ENCODE measurements around the gene ALDH1L1.
A peak's percentile ranks its signal among the peaks of the same experiment; 100 is the strongest.

ALDH1L1 gene

DNA sequence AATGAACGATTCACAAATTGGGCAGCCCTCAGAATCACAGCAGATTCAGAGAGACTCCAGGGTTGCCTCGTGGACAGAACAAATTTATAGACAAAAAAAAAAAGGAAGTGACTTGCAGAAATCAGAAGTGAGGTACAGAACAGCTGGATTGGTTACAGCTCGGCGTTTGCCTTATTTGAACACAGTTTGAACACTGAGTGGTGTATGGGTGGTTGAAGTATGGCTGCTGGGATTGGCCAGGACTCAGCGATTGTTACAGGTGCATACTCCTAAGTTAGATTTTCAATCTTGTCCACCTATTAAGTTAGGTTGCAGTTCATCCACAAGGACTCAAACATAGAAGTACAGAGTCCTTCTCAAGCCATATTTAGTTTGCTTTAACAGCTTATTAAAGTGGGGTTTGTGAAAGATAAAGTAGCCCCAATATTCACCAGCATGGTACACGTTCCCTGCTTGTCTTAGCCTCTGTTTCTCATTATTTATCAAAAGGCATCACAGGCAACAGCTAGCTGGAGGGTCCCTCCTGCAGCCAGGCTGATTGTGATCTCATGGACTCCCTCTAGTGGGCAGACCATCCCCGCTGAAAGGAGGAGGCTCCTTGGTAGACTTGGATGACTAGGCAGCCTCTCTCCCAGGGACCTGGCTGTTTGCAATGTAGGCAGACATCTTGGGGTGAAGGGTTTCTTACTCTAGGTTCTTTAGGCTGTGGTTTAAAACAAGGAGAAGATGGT, 17.6 kb upstream of the ALDH1L1 start:
- TF ChIP-seq, protein P1, sequence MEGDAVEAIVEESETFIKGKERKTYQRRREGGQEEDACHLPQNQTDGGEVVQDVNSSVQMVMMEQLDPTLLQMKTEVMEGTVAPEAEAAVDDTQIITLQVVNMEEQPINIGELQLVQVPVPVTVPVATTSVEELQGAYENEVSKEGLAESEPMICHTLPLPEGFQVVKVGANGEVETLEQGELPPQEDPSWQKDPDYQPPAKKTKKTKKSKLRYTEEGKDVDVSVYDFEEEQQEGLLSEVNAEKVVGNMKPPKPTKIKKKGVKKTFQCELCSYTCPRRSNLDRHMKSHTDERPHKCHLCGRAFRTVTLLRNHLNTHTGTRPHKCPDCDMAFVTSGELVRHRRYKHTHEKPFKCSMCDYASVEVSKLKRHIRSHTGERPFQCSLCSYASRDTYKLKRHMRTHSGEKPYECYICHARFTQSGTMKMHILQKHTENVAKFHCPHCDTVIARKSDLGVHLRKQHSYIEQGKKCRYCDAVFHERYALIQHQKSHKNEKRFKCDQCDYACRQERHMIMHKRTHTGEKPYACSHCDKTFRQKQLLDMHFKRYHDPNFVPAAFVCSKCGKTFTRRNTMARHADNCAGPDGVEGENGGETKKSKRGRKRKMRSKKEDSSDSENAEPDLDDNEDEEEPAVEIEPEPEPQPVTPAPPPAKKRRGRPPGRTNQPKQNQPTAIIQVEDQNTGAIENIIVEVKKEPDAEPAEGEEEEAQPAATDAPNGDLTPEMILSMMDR (IDR thresholded peaks at IDR 0.05; ENCODE audit: borderline replicate concordance, insufficient read depth, low read depth, low read length): peak; percentile 75
- no peak overlapping the region for H3K4me3 ChIP-seq (ENCODE audit: low read depth, low read length)

DNA sequence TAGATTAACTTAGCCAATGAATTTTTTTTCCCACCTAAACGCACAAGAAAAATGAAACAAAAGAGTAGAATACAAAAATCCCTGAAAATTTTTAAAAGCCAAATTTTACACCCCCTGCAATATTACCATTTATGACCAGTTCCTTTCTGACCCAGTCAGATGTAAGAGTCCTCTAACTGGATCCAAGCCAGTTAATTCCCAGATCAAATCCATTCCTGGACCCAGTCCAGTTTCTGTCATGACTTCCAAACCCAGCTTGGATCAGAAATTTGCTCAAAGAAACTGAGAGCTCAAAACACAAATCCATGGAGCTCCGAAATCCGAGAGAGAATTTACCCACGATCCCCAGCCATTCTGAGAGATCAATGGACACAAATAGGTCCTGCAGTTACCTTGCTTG, 17.0 kb upstream of the ALDH1L1 start:
- H3K4me3 ChIP-seq (ENCODE audit: low read depth, low read length): no peak overlapping the region
- TF ChIP-seq, protein P1 (IDR thresholded peaks at IDR 0.05; ENCODE audit: borderline replicate concordance, insufficient read depth, low read depth, low read length): no peak

DNA sequence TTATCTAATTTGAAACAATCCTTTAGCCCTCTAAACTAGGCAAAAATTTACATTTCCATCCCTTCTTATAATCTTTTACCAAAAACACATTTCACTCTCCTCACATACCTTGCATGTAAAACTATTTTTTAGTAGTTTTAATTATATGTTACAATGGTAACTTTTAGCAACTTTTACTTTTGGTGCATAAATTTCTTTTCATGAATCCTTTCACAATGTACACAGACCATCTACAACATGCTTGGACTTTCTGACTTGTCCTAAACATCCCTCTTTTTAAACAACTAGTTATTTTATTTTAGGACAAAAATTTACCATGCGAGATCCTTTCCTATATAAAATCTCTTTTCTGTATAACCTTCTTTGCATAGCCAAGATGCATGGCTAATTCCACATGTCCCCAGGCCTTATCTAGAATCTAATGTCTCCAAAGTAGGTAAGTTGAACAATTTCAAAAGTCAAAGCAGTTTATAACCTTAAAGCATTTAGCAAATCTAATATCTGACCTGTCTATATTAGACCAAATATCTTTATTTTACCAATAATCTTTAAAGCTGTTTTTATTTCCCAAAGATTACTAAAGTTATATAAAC, 14.4 kb upstream of the ALDH1L1 start:
- H3K4me3 ChIP-seq (ENCODE audit: low read depth, low read length): no peak overlapping the region
- TF ChIP-seq, protein P1 (IDR thresholded peaks at IDR 0.05; ENCODE audit: borderline replicate concordance, insufficient read depth, low read depth, low read length): no peak

DNA sequence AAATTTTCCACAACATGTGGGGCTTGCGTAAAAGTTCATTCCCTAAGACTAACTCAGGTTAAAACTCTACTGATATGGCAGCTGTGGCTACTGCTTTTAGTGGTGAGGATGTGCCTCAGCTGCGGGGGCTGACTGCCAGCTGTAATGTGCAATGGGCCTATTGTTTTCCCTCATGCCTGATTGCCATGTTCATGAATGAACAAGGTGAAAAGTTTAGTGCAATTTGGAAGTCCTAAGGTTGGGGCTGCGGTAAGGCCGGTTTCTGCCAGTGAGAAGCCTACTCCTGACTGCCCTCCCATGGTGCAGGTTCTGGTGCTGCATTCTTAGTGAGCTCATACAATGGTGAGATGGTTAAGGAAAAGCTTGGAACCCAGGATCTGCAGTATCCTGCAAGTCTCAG, 10.9 kb upstream of the ALDH1L1 start:
- TF ChIP-seq, protein P1 (IDR thresholded peaks at IDR 0.05; ENCODE audit: borderline replicate concordance, insufficient read depth, low read depth, low read length): no peak
- no peak overlapping the region for H3K4me3 ChIP-seq (ENCODE audit: low read depth, low read length)

- no peak overlapping the region for H3K4me3 ChIP-seq (ENCODE audit: low read depth, low read length)
- TF ChIP-seq, protein P1 (IDR thresholded peaks at IDR 0.05; ENCODE audit: borderline replicate concordance, insufficient read depth, low read depth, low read length): no peak
These were observed 7.5 kb upstream of the ALDH1L1 start for GRCh38 chr3:126187920-126188319.

DNA sequence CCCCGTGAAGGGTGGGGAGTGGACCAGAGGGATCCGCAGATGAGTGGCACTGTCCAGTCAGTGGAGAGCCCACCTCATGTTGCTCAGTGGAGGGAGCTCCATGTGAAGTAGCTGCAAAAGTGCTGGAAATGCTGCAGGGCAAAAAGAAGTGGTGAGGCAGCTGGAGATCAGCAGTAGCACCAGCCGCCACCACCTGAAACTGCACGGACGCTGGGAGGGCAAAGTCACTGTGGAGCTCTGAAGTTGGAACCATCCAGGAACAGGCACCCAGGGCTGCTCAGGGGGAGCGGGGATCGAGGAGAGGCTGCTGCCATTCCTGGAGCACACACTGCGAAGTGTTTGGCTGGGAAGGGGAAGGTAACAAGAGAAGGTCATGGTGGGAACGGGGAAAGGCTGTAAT, 6.4 kb upstream of the ALDH1L1 start:
- H3K4me3 ChIP-seq (ENCODE audit: low read depth, low read length): no peak overlapping the region
- TF ChIP-seq, protein P1 (IDR thresholded peaks at IDR 0.05; ENCODE audit: borderline replicate concordance, insufficient read depth, low read depth, low read length): no peak

DNA sequence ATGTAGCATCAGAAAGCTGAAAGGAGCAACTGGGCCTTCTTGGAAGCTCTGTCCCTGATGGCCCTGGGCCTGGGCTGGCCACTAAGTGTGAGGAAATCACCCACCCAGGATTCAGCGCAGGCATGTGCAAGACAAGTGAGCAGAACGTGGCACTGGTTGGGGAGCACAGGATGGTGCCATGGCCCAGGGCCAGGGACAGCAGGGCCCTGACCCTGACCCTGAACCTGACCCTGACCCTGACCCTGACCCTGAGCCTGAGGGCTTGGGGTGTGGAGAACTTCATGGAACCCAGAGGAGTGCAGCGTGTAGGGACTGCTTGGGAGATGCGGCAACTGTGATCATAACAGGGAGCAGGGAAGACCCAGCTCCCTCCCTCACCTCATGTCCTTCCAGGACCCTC, 5.9 kb upstream of the ALDH1L1 start:
- TF ChIP-seq, protein P1 (IDR thresholded peaks at IDR 0.05; ENCODE audit: borderline replicate concordance, insufficient read depth, low read depth, low read length): no peak
- H3K4me3 ChIP-seq (ENCODE audit: low read depth, low read length): no peak overlapping the region
